ENCODE data around the gene CAMTA2.
"Not testable (repeated sequence)": the region's sequence is repeated elsewhere in the genome, so short reads cannot be mapped to it uniquely, and the experiment has no call there.

The CAMTA2 gene

GRCh38 chr17:4931963-4932362, 55.5 kb downstream of the CAMTA2 start, which contains the start of gene GP1BA:
GP1BA (plus strand) TSS chr17:4932277; CDS start chr17:4932605, 328 bp downstream.
- no peak for DNase-seq (ENCODE audit: low read depth in 2 of 2)

GRCh38 chr17:4928881-4929280, 58.6 kb downstream of the CAMTA2 start:
- no peak for DNase-seq (ENCODE audit: low read depth in 2 of 2)

GRCh38 chr17:4926577-4927335, 60.7 kb downstream of the CAMTA2 start:
- not testable (repeated sequence) for DNase-seq (ENCODE audit: low read depth in 2 of 2)

- no peak for DNase-seq (ENCODE audit: low read depth in 2 of 2)
These were observed 66.2 kb downstream of the CAMTA2 start for GRCh38 chr17:4921320-4921719.

GRCh38 chr17:4920351-4921048, 67.0 kb downstream of the CAMTA2 start:
- DNase-seq (ENCODE audit: low read depth in 2 of 2): no peak

GRCh38 chr17:4919511-4920047, 67.9 kb downstream of the CAMTA2 start:
- DNase-seq (ENCODE audit: low read depth in 2 of 2): no peak
